ENCODE results near the gene ZNF836. TPM values are rescaled to one million over a fixed set of nuclear protein-coding genes. Genes with fewer than 3 reads are reported as not detected.

ZNF836 gene
- total RNA-seq, 4 donors from 2014 or later = 15.3 to 35.3 (median 24.7) TPM

GRCh38 chr19:52138278-52138982, 33.0 kb downstream of the ZNF836 start:
- 4 to 5% methylated on average over 14 of the region's 14 CpGs for WGBS, 2 donors
- peak overlapping the region; percentile 89 for H3K4me3 ChIP-seq (ENCODE audit: low read depth, poor library complexity, severe bottlenecking)
- intact Hi-C loops (cut with DNase I; ENCODE audit: low total_unique reads) = loop anchor here (5.0 kb wide), 1 partner anchor 54 kb away; the partner anchor contains the start of gene PPP2R1A
- TF ChIP-seq POLR2A (IDR thresholded peaks at IDR 0.05) = no peak
- TF ChIP-seq, protein P1, sequence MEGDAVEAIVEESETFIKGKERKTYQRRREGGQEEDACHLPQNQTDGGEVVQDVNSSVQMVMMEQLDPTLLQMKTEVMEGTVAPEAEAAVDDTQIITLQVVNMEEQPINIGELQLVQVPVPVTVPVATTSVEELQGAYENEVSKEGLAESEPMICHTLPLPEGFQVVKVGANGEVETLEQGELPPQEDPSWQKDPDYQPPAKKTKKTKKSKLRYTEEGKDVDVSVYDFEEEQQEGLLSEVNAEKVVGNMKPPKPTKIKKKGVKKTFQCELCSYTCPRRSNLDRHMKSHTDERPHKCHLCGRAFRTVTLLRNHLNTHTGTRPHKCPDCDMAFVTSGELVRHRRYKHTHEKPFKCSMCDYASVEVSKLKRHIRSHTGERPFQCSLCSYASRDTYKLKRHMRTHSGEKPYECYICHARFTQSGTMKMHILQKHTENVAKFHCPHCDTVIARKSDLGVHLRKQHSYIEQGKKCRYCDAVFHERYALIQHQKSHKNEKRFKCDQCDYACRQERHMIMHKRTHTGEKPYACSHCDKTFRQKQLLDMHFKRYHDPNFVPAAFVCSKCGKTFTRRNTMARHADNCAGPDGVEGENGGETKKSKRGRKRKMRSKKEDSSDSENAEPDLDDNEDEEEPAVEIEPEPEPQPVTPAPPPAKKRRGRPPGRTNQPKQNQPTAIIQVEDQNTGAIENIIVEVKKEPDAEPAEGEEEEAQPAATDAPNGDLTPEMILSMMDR (IDR thresholded peaks at IDR 0.05) = no peak
- no peak for DNase-seq (ENCODE audit: low spot score in 2 of 2)

- intact Hi-C loops (cut with DNase I; ENCODE audit: low total_unique reads) = no loop called here
- TF ChIP-seq, protein P1 (IDR thresholded peaks at IDR 0.05) = no peak
- no peak for TF ChIP-seq POLR2A (IDR thresholded peaks at IDR 0.05)
- no peak for DNase-seq (ENCODE audit: low spot score in 2 of 2)
- WGBS, 2 donors = 94 to 99% methylated on average over 3 of the region's 3 CpGs
- H3K4me3 ChIP-seq (ENCODE audit: low read depth, poor library complexity, severe bottlenecking) = no peak overlapping the region
Measured at GRCh38 chr19:52120286-52120685, 51.1 kb downstream of the ZNF836 start.

GRCh38 chr19:52115526-52116053, 55.8 kb downstream of the ZNF836 start:
- H3K4me3 ChIP-seq (ENCODE audit: low read depth, poor library complexity, severe bottlenecking) = no peak overlapping the region
- WGBS, 2 donors = 95 to 97% methylated on average over 12 of the region's 12 CpGs
- TF ChIP-seq POLR2A (IDR thresholded peaks at IDR 0.05) = no peak
- TF ChIP-seq, protein P1 (IDR thresholded peaks at IDR 0.05) = no peak
- no peak for DNase-seq (ENCODE audit: low spot score in 2 of 2)
- intact Hi-C loops (cut with DNase I; ENCODE audit: low total_unique reads) = no loop called here

DNA sequence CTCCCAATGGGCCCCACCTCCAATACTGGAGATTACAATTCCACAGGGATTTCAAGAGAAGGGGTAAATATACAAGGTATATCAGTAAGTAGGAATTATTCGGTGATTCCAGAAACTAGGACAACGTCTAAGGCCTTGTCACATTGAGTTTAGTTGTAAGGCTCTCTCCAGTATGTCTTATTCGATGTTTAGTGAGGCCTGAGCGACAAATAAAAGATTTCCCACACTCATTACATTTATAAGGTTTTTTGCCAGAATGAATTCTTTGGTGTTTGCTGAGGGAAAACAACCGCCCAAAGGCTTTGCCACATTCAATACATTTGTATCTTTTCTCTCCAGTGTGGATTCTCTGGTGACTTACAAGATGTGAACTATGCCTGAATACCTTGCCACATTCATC, 56.7 kb downstream of the ZNF836 start:
- intact Hi-C loops (cut with DNase I; ENCODE audit: low total_unique reads) = no loop called here
- no peak overlapping the region for H3K4me3 ChIP-seq (ENCODE audit: low read depth, poor library complexity, severe bottlenecking)
- 96 to 99% methylated on average over 5 of the region's 5 CpGs for WGBS, 2 donors
- DNase-seq (ENCODE audit: low spot score in 2 of 2) = no peak
- TF ChIP-seq, protein P1 (IDR thresholded peaks at IDR 0.05) = no peak
- TF ChIP-seq POLR2A (IDR thresholded peaks at IDR 0.05) = no peak

- H3K4me3 ChIP-seq (ENCODE audit: low read depth, poor library complexity, severe bottlenecking) = no peak overlapping the region
- intact Hi-C loops (cut with DNase I; ENCODE audit: low total_unique reads) = no loop called here
- no peak for DNase-seq (ENCODE audit: low spot score in 2 of 2)
- WGBS, 2 donors = 87 to 90% methylated on average over 3 of the region's 3 CpGs
- no peak for TF ChIP-seq POLR2A (IDR thresholded peaks at IDR 0.05)
- TF ChIP-seq, protein P1 (IDR thresholded peaks at IDR 0.05) = no peak
Measured at GRCh38 chr19:52112624-52113023, 58.8 kb downstream of the ZNF836 start.
